ENCODE results near the gene FTL. TPM values are rescaled to one million over a fixed set of nuclear protein-coding genes. Genes with fewer than 3 reads are reported as not detected.

FTL gene
- total RNA-seq, 2 experiments from 2014 or later = 1,296 to 1,324 TPM

GRCh38 chr19:48990400-48990799 is 25.3 kb downstream of the FTL start:
- CTCF ChIA-PET = interaction anchor here (0.6 to 5.7 kb wide), 3 partner anchors 11 to 92 kb away, joined by 3 to 101 read pairs (median 4); no protein-coding TSS in a partner anchor
- POLR2A ChIA-PET = no interaction called here
- ATAC-seq (no peak), DNase-seq (no peak)
- Mint-ChIP-seq H3K27ac (peak overlapping the region; percentile 1), H3K4me3 (no peak overlapping the region), H3K4me1 (ENCODE audit: low read depth) (peaks cover 43% of the 10 kb centered on the region), H3K36me3 (ENCODE audit: low read depth) (peaks cover 48% of the 10 kb centered on the region), H3K27me3 (no peaks in the 10 kb centered on the region), H3K9me3 (no peaks in the 10 kb centered on the region)
- intact Hi-C loops (cut with micrococcal nuclease) = no loop called here
- TF ChIP-seq CTCF (IDR thresholded peaks at IDR 0.05) = no peak

- Mint-ChIP-seq H3K27me3 (no peaks in the 10 kb centered on the region), H3K4me1 (ENCODE audit: low read depth) (peaks cover 45% of the 10 kb centered on the region), H3K9me3 (no peaks in the 10 kb centered on the region), H3K4me3 (peak overlapping the region; percentile 20), H3K27ac (peak overlapping the region; percentile 66), H3K36me3 (ENCODE audit: low read depth) (peaks cover 43% of the 10 kb centered on the region)
- CTCF ChIA-PET = interaction anchor here (0.6 to 5.7 kb wide), 6 partner anchors 9 to 149 kb away, joined by 3 to 101 read pairs (median 4); a partner anchor contains a TSS
- intact Hi-C loops (cut with micrococcal nuclease) = no loop called here
- ATAC-seq (no peak), DNase-seq (no peak)
- TF ChIP-seq CTCF (IDR thresholded peaks at IDR 0.05) = no peak
- POLR2A ChIA-PET = interaction anchor here (1.5 kb wide), 1 partner anchor 15 kb away, joined by 8 read pairs; no protein-coding TSS in a partner anchor
Observed at GRCh38 chr19:48991011-48991609, 26.0 kb downstream of the FTL start.

GRCh38 chr19:48991873-48992580 is 26.9 kb downstream of the FTL start:
- H3K27ac Mint-ChIP-seq = peak overlapping the region; percentile 91
- H3K27me3 Mint-ChIP-seq = no peaks in the 10 kb centered on the region
- ChIA-PET CTCF (interaction anchor here (1.0 to 5.7 kb wide), 7 partner anchors 8 to 150 kb away, joined by 3 to 101 read pairs (median 6); partner anchors contain the start of gene BAX), POLR2A (interaction anchor here (0.6 to 3.5 kb wide), 7 partner anchors 8 to 116 kb away, joined by 3 to 12 read pairs (median 5); no protein-coding TSS in a partner anchor)
- intact Hi-C loops (cut with micrococcal nuclease) = no loop called here
- peaks cover 47% of the 10 kb centered on the region for H3K4me1 Mint-ChIP-seq (ENCODE audit: low read depth)
- peak overlapping the region; percentile 95 for H3K4me3 Mint-ChIP-seq
- DNase-seq (no peak), ATAC-seq (no peak)
- no peak for TF ChIP-seq CTCF (IDR thresholded peaks at IDR 0.05)
- H3K9me3 Mint-ChIP-seq = no peaks in the 10 kb centered on the region
- peaks cover 36% of the 10 kb centered on the region for H3K36me3 Mint-ChIP-seq (ENCODE audit: low read depth)

- Mint-ChIP-seq H3K4me3 (peak overlapping the region; percentile 95), H3K9me3 (no peaks in the 10 kb centered on the region), H3K27me3 (no peaks in the 10 kb centered on the region), H3K4me1 (ENCODE audit: low read depth) (peaks cover 43% of the 10 kb centered on the region), H3K27ac (peak overlapping the region; percentile 91), H3K36me3 (ENCODE audit: low read depth) (peaks cover 34% of the 10 kb centered on the region)
- intact Hi-C loops (cut with micrococcal nuclease) = no loop called here
- no peak for ATAC-seq
- no peak for TF ChIP-seq CTCF (IDR thresholded peaks at IDR 0.05)
- ChIA-PET POLR2A (interaction anchor here (0.6 to 3.5 kb wide), 12 partner anchors 8 to 344 kb away, joined by 3 to 18 read pairs (median 5); partner anchors contain the start of genes FTL and LIN7B), CTCF (interaction anchor here (0.9 to 5.7 kb wide), 27 partner anchors 7 to 347 kb away, joined by 3 to 101 read pairs (median 6); partner anchors contain the start of genes BAX, CGB7, DHDH and LIN7B)
- peak; percentile 39 for DNase-seq
Observed at GRCh38 chr19:48992581-48993174, 27.6 kb downstream of the FTL start.
